Activated CD4-positive, alpha-beta T cell treated with anti-CD3 and anti-CD28 coated beads, Interleukin-10, Interleukin-2, amounts not matched to agents 100 ng/mL and 50 ng/mL, durations not matched to agents 16 hours and 8 hours (primary cell): ENCODE data around the gene AMER3.

Source experiments
- DNase-seq: peaks from one replicate; pipeline ENCODE4 v3.0.0-alpha.2; 2020

AMER3 gene

GRCh38 chr2:130754811-130755210 is 529 bp upstream of the AMER3 start:
- DNase-seq = no peak

- peak; percentile 30 for DNase-seq
These were observed 923 bp downstream of the AMER3 start for GRCh38 chr2:130756053-130756873.

GRCh38 chr2:130756874-130757668 is 1.7 kb downstream of the AMER3 start:
- DNase-seq = no peak

GRCh38 chr2:130759906-130760753 is 4.8 kb downstream of the AMER3 start:
- DNase-seq = no peak

- no peak for DNase-seq
These were observed 5.7 kb downstream of the AMER3 start for GRCh38 chr2:130760754-130761751.

GRCh38 chr2:130762031-130762909 is 6.9 kb downstream of the AMER3 start:
- DNase-seq = no peak

GRCh38 chr2:130762910-130763385 is 7.6 kb downstream of the AMER3 start:
- no peak for DNase-seq

- DNase-seq = no peak
These were observed 8.1 kb downstream of the AMER3 start for GRCh38 chr2:130763405-130763804.

- DNase-seq = no peak
These were observed 8.9 kb downstream of the AMER3 start for GRCh38 chr2:130764035-130764820.

- DNase-seq = no peak
These were observed 9.4 kb downstream of the AMER3 start for GRCh38 chr2:130764821-130765115.

- DNase-seq = no peak
These were observed 10.1 kb downstream of the AMER3 start for GRCh38 chr2:130765464-130765863.

- no peak for DNase-seq
These were observed 10.7 kb downstream of the AMER3 start for GRCh38 chr2:130766037-130766436.

- DNase-seq = no peak
These were observed 11.5 kb downstream of the AMER3 start for GRCh38 chr2:130766711-130767407.

GRCh38 chr2:130767408-130767775 is 12.1 kb downstream of the AMER3 start:
- no peak for DNase-seq

GRCh38 chr2:130768191-130768855 is 13.0 kb downstream of the AMER3 start:
- peak; percentile 8 for DNase-seq

- no peak for DNase-seq
These were observed 14.1 kb downstream of the AMER3 start for GRCh38 chr2:130769343-130769907.

GRCh38 chr2:130776550-130776949 is 21.2 kb downstream of the AMER3 start:
- DNase-seq = no peak

GRCh38 chr2:130778781-130779180 is 23.4 kb downstream of the AMER3 start:
- no peak for DNase-seq
